IPS-15b (cell line): ENCODE measurements around the gene TEX52.
A peak's percentile ranks its signal among the peaks of the same experiment; 100 is the strongest.

Source experiments
- H3K27me3 ChIP-seq: one replicate; pipeline ENCODE4 v1.6.1; 2013; ENCODE audit warnings: low read length; ENCODE audit not compliant: control insufficient read depth, insufficient read depth
- H3K36me3 ChIP-seq: one replicate; pipeline ENCODE4 v1.6.1; 2013; ENCODE audit warnings: low read length; ENCODE audit not compliant: control insufficient read depth, insufficient read depth
- H3K4me1 ChIP-seq: one replicate; pipeline ENCODE4 v1.6.1; 2013; ENCODE audit warnings: mild to moderate bottlenecking, low read length; ENCODE audit not compliant: control insufficient read depth, insufficient read depth
- H3K4me3 ChIP-seq: one replicate; pipeline ENCODE4 v1.5.1; 2013; ENCODE audit warnings: low read depth, low read length
- H3K9ac ChIP-seq: one replicate; pipeline ENCODE4 v1.6.1; 2013; ENCODE audit warnings: low read depth, mild to moderate bottlenecking, low read length
- H3K9me3 ChIP-seq: one replicate; pipeline ENCODE4 v1.6.1; 2013; ENCODE audit warnings: mild to moderate bottlenecking, low read length; ENCODE audit not compliant: control insufficient read depth, insufficient read depth

TEX52 gene

DNA sequence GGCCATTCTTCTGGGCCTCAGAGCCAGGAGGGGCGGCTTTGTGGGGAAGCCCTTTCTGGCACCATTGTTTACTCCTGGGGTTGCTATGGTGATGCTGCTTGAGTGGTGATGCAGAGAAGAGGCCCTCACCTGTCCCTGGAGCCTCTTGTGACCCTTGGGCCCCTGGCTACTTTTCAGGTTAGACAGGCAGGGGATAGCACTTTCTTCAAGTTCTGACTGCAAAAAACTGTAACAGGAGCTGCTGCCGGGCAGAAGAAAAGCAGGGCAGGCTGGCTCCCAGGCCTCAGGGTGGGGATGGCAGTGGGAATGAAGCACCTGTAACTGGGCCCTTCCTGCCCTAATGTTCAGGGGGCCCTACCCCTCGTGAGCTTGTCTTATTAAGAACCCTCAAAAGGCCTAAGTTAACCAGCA lies at the start of gene TEX52:
Gene TEX52 (minus strand): TSS at position 19 of the 411 bp plus-strand sequence. CDS start 13 bp downstream, at position 6.
- Histone ChIP-seq H3K4me1 (no peaks in the 10 kb centered on the region), H3K4me3 (no peak within 1 kb of the TSS), H3K9ac (no peak within 1 kb of the TSS), H3K9me3 (no peaks in the 10 kb centered on the region), H3K36me3 (peaks cover 18% of the 10 kb centered on the region), H3K27me3 (no peaks in the 10 kb centered on the region)

DNA sequence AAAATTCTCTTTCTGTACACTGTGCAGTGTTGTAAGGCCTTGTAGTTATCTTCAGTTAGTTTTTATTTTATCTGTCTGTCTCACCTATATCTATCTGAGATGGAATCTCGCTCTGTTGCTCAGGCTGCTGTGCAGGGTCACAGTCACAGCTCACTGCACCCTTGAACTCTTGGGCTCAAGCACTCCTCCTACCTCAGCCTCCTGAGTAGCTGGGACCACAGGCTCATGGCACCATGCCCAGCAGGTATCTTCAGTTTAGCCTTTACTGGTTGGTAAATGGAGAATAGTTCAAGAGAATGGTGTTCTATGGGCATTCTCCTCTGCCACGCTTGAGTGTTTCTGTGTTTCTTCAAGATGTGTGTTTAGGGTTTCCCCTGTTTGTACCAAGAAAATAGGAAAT lies 47.4 kb upstream of the TEX52 start:
- Histone ChIP-seq H3K4me3 (no peak overlapping the region), H3K9ac (no peak overlapping the region), H3K9me3 (no peaks in the 10 kb centered on the region)

DNA sequence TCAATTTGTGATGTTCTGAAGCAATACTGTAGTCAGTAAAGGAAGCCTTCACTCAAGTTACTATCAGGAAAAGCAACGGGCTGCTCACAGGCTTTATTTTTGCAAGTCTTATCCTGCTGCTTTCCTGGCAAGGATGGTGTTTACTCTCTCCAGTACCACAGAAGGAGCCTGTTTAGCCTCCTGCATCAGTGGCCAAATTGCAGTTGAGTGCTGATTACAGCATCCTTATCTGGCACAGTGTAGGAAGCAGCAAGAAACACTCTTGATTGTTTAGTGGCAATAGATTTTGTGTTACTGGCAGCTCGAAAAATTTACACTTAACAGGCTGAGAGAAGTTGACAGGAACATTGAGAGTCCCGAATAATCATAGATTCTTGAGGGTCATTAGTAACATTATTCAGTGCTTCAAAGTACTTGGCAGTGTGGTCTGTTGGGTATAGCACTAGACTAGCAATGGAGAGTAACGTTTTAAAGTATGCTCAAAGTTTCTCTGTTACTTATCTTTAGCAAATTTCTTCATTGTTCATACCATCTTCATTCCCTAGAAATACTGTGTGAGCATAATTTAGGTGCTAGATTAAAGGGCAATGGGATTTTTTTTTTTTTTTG lies 45.5 kb upstream of the TEX52 start:
- Histone ChIP-seq H3K9me3 (no peaks in the 10 kb centered on the region), H3K27me3 (no peaks in the 10 kb centered on the region), H3K36me3 (no peaks in the 10 kb centered on the region), H3K4me3 (no peak overlapping the region), H3K4me1 (peaks cover 2% of the 10 kb centered on the region), H3K9ac (no peak overlapping the region)

More for the DNA sequence above, 47.4 kb upstream of the TEX52 start:
- Histone ChIP-seq H3K27me3 (no peaks in the 10 kb centered on the region), H3K36me3 (no peaks in the 10 kb centered on the region), H3K4me1 (peaks cover 2% of the 10 kb centered on the region)

DNA sequence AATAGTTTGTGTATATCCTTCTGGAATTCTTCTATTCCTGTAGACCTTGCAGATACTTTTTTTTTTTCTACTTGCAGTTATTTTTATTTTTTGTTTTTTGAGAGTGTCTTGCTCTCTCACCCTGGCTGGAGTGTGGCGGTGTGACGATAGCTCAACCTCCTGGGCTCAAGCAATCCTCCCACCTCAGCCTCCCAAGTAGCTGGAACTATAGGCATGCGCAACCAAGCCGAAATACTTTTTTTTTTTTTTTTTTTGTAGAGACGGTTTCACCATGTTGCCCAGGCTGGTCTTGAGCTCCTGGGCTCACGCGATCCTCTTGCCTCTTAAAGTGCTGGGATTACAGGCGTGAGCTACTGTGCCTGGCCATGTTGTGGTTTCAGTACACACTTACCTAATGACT lies 43.8 kb upstream of the TEX52 start:
- no peaks in the 10 kb centered on the region for H3K9me3 ChIP-seq
- no peak overlapping the region for H3K9ac ChIP-seq
- H3K36me3 ChIP-seq = no peaks in the 10 kb centered on the region
- no peak overlapping the region for H3K4me3 ChIP-seq
- H3K27me3 ChIP-seq = no peaks in the 10 kb centered on the region
- H3K4me1 ChIP-seq = peaks cover 2% of the 10 kb centered on the region

DNA sequence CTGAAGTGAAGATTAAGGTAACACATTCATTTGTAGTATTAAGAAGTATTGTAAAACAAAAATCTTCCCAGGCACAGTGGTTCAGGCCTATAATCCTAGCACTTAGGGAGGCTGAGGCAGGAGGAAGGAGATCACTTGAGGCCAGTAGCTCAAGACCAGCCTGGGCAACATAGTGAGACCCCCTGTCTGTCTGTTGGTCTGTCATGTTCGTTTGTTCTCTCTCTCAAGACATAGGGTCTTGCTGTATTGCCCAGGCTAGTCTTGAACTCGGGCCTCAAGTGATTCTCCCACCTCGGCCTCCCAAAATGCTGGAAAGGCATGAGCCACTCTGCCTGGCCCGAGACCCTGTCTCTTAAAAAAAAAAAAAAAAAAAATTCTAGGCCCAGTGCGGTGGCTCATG lies 40.6 kb upstream of the TEX52 start:
- H3K36me3 ChIP-seq = no peaks in the 10 kb centered on the region
- no peaks in the 10 kb centered on the region for H3K27me3 ChIP-seq

DNA sequence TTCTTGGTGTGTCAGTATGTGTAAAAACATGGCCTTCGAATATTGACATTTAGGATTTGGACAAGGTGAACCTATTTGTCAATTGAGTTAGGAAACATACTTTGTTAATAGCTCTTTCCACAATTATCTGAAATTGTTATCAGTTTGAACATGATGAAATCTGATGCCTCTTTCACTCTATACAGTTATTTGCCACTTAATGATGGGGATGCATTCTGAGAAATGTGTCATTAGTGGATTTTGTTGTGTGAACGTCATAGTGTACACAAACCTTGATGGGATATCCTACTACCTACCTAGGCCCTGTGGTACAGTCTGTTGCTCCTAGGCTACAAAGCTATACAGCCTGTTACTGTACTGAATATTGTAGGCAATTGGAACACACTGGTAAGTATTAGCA lies 38.7 kb upstream of the TEX52 start:
- H3K9me3 ChIP-seq = no peaks in the 10 kb centered on the region
- no peak overlapping the region for H3K9ac ChIP-seq
- no peaks in the 10 kb centered on the region for H3K36me3 ChIP-seq
- no peaks in the 10 kb centered on the region for H3K4me1 ChIP-seq
- H3K4me3 ChIP-seq = no peak overlapping the region
- H3K27me3 ChIP-seq = no peaks in the 10 kb centered on the region

More for the DNA sequence above, 40.6 kb upstream of the TEX52 start:
- no peak overlapping the region for H3K9ac ChIP-seq
- H3K4me1 ChIP-seq = peaks cover 2% of the 10 kb centered on the region
- H3K4me3 ChIP-seq = no peak overlapping the region
- no peaks in the 10 kb centered on the region for H3K9me3 ChIP-seq

DNA sequence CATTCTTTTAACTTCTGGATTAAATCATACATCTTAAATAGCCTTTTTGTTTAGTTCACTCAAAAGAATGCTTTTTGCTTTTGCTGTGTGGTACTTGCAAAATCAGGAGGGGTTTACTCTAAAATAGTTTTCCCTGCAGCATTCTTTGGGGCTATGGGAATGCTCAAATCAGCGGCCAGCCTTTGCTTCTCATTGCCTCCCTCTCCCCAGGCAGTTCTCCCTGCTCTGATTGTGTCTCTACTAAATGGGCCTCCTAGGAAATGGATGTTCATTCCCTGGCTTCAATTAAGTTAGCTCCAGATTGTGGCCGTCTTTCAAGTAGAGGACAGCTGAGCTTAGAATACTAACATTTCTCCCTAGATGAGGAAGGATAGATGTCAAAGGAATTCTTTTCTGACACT lies 38.2 kb upstream of the TEX52 start:
- no peaks in the 10 kb centered on the region for H3K36me3 ChIP-seq
- no peak overlapping the region for H3K4me3 ChIP-seq
- H3K27me3 ChIP-seq = no peaks in the 10 kb centered on the region
- H3K4me1 ChIP-seq = no peaks in the 10 kb centered on the region
- H3K9me3 ChIP-seq = no peaks in the 10 kb centered on the region
- no peak overlapping the region for H3K9ac ChIP-seq

DNA sequence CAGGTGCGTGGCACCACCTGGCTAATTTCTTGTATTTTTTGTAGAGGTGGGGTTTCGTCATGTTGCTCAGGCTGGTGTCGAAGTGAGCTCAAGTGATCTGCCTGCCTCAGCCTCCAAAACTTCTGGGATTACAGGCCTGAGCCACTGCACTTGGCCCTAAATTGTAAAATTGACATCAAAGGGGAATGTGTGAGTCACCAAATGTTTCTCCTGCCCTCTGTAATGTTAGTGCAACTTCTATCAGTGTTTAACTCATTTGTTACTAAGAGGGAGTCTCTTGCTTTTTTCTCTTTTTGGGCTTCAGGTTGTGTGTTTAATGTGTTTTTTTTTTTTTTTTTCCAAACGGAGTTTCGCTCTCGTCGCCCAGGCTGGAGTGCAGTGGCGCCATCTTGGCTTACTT lies 36.2 kb upstream of the TEX52 start:
- H3K9ac ChIP-seq = no peak overlapping the region
- H3K27me3 ChIP-seq = no peaks in the 10 kb centered on the region
- H3K4me1 ChIP-seq = no peaks in the 10 kb centered on the region
- H3K9me3 ChIP-seq = no peaks in the 10 kb centered on the region
- H3K36me3 ChIP-seq = peaks cover 10% of the 10 kb centered on the region
- no peak overlapping the region for H3K4me3 ChIP-seq

DNA sequence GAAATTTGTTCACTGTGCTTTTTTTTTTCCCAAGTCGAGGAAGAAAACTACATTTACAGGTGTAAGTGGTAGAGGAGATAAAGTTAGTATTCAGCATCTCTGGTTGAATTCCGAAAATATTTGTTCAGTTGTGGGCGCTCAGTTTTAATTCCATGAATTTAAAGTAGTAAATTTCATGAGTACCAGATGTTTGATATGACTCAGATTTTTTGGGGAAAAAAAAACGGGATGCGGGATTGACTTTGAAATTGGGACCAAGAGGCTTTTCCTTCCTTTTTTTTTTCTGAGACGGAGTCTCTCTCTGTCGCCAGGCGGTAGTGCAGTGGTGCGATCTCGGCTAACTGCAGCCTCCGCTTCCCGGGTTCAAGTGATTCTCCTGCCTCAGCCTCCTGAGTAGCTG lies 35.4 kb upstream of the TEX52 start:
- Histone ChIP-seq H3K36me3 (peaks cover 14% of the 10 kb centered on the region), H3K9me3 (no peaks in the 10 kb centered on the region), H3K4me3 (no peak overlapping the region), H3K4me1 (no peaks in the 10 kb centered on the region), H3K9ac (no peak overlapping the region), H3K27me3 (no peaks in the 10 kb centered on the region)

DNA sequence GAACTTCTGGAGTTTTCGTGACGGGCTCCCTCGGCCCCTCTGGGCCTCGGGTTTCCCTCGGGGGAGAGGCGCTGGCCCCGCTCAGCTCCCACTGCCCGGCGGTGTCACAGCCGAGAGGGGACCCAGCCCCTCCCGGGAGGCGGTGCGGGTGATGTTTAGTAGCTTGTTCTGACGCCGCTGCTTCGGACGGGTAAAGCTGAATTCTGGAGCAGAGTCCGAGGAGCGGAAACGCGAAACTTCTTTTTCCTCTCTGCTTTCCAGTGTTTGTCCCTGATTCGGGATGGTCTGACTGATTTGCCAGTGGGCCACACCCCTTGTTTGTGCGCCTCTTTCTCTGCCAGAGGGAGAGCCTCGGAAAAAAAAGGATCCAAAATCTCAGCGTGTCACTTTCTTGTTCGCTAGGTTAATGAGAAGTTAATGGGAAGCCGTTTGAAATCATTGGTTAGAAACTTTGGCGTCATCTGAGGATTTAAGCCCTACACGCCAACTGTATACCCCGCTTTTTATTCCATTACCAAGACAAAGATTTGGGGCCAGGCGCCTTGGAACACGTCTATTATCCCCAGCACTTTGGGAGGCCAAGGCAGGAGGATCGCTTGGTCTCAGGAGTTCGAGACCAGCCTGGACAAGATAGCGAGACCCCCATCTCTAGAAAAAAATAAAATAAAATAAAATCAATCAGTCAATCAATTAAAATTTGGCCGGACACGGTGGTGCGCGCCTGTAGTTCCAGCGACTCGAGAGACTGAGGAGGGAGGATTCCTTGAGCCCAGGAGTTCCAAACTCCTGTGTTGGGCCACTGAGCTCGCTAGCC lies 34.6 kb upstream of the TEX52 start:
- Histone ChIP-seq H3K4me3 (peak overlapping the region; percentile 77), H3K27me3 (no peaks in the 10 kb centered on the region), H3K4me1 (no peaks in the 10 kb centered on the region), H3K36me3 (peaks cover 20% of the 10 kb centered on the region), H3K9ac (peak overlapping the region; percentile 61), H3K9me3 (no peaks in the 10 kb centered on the region)

DNA sequence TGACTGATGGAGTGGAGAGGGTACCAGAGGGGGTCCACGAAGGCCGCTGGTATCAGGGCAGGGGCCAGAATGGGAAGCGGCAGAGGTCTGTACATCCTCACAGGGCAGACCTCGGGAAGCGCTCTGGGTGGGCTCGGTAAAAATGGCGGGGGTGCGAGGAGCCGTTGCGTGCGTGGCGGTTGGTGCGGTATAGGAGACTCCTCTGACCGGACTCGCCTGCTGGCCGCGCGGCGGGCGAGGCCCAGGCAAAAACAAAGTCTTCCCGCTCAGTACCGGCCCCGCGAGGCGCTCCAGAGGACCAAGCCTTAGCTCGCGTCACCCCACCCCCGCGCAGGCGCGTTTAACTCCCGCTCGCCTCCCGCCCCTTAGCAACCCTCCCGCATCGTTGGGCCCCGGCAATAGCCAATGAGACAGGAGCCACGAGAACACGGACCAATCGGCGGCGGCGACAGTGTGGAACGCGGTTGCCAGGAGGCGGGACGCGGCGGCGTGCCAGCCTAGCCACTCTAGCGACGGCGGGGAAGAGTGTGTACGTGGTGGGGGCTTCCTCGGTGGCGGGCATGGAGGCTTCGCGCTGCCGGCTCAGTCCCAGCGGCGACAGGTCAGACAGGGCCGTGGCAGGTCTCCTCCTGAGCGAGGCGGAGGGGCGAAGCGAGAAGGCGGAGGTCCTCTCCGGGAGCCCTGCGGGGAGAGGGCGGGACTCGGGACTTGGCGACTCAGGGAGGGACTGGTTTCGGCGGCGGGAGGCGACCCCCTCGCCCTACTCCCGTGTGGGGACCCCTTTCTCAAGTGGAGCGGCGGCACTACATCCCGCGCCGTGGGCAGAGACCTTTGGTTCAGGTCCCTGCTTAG lies 33.8 kb upstream of the TEX52 start, which contains the start of gene TULP3:
Gene TULP3 (plus strand): TSS at position 504 of the 852 bp plus-strand sequence. CDS start 57 bp downstream, at position 561.
- no peaks in the 10 kb centered on the region for H3K9me3 ChIP-seq
- H3K9ac ChIP-seq = peak within 1 kb of the TSS; percentile 62
- no peaks in the 10 kb centered on the region for H3K4me1 ChIP-seq
- H3K36me3 ChIP-seq = peaks cover 20% of the 10 kb centered on the region
- H3K4me3 ChIP-seq = peak within 1 kb of the TSS; percentile 77
- H3K27me3 ChIP-seq = no peaks in the 10 kb centered on the region
